Stimulated activated CD4-positive, alpha-beta T cell treated with anti-CD3 and anti-CD28 coated beads, TNF-alpha, amount 100 ng/mL, for 1 hour (primary cell): ENCODE data around the gene TMEM184C.

Experiments
- DNase-seq, 3 donors: peaks; one replicate each; pipeline ENCODE4 v3.0.0-alpha.2; 2020; ENCODE audit warnings: low read depth in 3 of 3, low spot score in 1 of 3

Gene TMEM184C

GRCh38 chr4:147648656-147649055, 31.5 kb downstream of the TMEM184C start:
- no peak for DNase-seq

DNA sequence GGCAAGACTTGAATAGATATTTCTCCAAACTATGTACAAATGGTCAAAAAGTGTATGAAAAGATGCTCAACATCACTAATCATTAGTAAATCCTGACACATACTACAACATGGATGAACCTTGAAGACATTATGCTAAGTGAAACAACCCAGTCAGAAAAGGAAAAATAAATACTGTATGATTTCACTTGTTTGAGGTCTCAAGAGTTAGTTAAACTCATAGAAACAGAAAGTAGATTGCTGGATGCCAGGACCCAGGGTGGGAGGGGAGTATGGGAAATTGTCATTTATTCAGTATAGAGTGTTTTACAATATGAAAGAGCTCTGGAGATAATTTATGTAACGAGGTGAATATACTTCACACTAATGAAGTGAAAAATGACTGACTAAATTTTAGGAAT, 34.4 kb downstream of the TMEM184C start:
- no peak for DNase-seq

DNA sequence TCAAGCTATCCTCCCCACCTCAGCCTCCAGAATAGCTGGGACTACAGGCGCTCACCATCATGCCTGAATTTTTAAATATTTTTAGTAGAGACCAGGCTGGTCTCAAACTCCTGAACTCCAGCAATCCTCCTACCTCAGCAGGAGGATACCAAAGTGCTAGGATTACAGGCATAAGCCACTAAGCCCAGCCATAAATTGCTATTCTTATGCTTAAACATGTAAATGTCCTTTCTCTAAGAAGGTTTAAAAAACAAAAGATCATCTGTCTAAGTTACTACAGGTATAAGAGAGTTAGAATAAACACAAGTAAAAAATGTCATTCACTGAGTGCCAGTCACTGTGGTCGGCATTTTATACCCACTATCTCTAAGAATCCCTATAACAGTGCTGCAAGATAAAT, 38.4 kb downstream of the TMEM184C start:
- DNase-seq, result no peak

DNA sequence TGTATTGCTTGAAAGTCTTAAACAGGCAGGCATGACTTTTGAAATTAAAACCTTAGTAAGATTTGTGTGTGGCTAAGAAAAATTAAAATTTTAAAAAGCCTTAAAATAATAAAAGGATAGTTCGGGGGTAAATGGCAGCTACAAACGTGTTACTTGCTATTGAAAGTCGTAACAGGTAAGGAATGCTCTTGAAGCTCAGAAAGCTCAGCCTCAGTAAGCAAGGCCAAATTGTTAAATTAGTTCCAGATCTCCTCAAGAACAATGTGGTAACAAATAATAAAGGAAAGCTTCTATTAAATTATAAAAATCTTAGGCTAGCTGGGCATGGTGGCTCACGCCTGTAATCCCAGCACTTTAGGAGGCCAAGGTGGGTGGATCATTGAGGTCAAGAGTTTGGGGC, 41.3 kb downstream of the TMEM184C start:
- DNase-seq, result no peak

DNA sequence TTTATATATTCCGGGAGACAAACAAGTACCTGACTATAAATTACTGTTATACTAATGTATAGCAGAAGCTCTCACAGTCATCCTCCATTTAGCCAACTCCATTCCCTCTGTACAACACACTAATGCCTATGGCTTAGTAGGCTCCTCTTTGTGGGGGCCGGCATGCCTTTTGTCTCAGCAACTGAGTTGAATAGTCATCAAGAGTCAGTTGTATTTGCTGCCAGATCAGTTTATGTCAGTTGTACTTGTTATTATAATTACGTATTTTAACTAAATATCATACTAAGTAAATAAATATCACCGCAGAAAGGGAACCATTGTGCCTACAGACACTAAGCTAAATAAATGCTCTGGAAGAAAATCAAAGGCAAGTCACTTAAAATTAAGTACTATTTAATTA, 56.9 kb downstream of the TMEM184C start:
- no peak for DNase-seq

DNA sequence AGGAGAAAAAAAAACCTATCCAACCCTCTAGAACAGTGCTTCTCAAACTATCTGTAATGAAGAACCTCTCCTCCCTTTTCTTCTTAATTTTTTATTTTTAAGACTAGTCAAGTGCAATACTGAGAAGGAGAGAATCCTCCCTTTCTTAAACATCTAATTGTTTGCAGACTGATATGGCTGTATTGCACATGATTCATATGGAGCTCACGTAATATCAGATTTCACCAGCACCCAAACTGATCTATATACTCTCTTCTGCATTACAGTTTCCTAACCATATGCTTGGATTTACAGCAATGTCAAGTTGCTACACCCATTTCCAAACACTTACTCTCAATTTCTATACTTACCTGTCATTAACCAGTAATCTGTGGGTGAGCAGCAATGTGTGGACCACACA, 57.3 kb downstream of the TMEM184C start:
- no peak for DNase-seq

DNA sequence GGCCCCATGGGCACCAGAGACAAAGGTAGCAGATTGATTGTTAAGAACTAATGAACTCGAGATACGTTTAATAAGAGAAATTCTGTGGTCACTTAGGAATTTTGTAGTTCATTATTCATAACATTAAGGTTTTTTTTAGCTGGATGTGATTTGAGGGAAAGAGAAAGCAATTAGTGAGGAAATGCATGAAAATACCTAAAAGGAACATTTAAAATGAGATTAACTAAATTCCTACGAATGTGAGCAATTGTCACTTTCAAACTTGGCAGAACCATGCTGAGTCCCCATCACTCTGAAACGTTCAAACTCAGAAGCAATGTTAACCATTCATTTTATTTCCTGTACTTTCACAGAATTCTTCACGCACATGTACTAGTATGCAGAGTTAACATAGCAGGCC, 60.9 kb downstream of the TMEM184C start:
- no peak for DNase-seq

DNA sequence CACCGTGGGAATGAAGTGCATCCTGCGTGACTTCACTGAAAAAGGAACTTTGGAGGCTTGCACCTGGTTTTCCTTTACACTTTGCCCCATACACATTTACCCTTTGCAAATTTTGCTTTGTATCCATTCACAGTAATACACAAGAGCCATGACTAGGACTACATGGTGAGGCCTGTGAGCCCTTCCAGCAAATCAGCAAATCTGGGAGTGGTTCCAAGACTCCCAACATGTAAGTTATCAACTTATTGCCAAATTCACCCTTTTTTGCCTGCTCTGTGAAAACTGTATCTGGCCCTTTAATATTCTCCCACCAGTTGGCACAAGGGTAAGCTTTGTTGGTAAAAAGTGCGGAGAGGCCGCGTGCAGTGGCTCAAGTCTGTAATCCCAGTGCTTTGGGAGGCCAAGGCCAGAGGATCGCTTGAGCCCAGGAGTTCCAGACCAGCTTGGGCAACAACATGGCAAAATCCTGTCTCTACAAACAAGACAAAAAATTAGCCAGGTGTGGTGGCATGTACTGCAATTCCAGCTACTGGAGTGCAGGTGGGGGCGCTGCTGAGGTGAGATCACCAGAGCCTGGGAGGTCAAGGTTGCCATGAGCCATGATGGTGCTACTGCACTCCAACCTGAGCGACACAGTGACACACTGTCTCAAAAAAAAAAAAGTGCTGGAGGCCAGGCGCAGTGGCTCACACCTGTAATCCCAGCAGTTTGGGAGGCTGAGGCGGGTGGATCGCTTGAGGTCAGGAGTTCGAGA, 61.8 kb downstream of the TMEM184C start:
- DNase-seq, result no peak

DNA sequence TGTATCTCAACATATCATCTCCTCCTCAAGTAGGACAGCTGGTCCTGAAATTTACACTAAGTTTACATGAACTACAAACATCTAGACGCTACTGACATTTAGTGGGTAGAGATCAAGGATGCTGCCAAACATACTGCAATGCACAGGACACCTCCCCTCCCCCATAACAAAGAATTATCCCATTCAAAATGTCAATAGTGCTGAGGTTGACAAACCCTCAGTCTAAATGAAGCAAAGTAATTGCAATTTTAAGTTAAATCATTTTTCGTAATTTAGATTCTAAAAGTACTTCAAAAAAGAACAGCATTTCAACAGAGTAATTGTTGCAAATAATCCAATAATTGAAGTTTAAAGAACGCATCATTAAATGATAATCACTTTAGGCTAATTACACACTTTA, 65.6 kb downstream of the TMEM184C start:
- no peak for DNase-seq

- no peak for DNase-seq
Observed at GRCh38 chr4:147683188-147683591, 66.0 kb downstream of the TMEM184C start.

GRCh38 chr4:147683717-147684700, 66.8 kb downstream of the TMEM184C start, which contains the start of gene PRMT9:
Gene PRMT9 (minus strand): TSS chr4:147684163. CDS start chr4:147683987, 176 bp downstream.
- peak; percentile 59 to 82 (median 67) for DNase-seq

DNA sequence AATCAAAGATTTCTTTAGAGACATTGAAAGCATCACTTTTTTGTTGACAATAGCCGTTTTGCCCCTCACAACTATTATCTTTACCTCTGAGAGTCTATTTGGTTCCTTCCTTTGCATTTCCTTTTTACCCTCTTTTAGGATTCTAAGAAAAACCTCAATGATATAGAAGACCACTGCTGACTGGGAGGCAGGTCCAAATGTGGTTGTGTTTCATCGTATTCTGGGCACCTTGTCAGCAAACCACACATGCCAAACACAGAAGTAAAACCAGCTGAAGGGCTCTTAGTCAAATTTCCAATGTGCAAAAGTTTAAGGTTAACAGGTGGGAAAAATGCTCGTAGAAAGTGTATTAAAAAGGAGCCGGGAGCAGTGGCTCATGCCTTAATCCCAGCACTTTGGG, 71.9 kb downstream of the TMEM184C start:
- no peak for DNase-seq

- no peak for DNase-seq
Observed at GRCh38 chr4:147691820-147692219, 74.6 kb downstream of the TMEM184C start.

DNA sequence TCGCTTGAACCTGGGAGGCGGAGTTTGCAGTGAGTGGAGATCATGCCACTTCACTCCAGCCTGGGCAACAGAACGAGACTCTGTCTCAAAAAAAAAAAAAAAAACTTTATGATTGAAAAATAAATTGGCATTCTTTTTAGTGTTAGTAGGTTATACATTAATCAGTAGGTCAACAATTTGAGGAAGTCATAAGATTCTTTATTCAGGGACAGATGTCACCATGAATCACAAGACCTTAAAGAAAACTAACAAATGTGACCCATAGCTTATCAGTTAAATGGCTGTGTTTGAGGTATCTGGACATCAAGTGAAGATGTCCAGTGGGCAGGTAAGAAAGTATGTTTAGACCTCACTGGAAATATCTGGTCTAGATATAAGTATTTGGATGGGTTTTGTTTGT, 76.0 kb downstream of the TMEM184C start:
- DNase-seq, result no peak

DNA sequence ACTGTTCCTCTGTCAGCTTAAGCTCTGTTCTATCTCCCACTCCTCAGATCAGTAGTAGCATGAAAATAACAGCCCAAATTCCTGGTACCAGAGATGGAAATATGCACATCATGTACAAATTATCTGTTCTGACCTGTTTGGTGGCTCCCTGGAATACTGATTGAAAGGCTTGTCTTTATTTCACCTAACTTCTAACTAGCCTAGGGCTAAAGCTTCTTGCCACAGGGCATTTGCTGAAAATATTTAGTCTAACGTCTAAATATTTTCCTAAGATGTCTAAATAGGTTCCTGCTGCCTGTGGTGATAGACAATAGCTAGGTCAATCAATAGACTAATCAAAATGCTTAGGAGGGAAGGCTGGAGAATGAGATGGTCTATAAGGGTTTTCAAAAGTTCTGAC, 79.7 kb downstream of the TMEM184C start:
- no peak for DNase-seq

DNA sequence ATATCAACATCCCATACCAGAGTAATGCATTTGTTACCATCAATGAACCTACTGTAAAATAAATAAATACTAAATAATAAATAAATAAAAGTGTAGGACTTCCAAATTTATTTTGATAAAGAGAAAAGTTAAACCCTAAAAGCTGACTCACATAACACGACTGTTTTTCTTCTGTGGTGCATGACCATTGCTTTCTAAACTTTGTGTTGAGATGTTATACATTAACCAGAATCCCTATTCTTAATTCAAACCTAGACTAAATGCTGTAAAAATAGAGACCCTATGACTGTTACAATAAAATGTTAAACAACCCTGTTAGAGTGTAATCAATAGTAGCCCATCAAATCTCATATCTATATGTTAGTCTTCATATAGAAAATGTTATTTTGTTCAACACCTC, 87.6 kb downstream of the TMEM184C start:
- no peak for DNase-seq

GRCh38 chr4:147707892-147708672, 90.9 kb downstream of the TMEM184C start:
- DNase-seq, result peak in 1 of 3 donors; percentile 21

GRCh38 chr4:147709999-147710398, 92.8 kb downstream of the TMEM184C start:
- no peak for DNase-seq

DNA sequence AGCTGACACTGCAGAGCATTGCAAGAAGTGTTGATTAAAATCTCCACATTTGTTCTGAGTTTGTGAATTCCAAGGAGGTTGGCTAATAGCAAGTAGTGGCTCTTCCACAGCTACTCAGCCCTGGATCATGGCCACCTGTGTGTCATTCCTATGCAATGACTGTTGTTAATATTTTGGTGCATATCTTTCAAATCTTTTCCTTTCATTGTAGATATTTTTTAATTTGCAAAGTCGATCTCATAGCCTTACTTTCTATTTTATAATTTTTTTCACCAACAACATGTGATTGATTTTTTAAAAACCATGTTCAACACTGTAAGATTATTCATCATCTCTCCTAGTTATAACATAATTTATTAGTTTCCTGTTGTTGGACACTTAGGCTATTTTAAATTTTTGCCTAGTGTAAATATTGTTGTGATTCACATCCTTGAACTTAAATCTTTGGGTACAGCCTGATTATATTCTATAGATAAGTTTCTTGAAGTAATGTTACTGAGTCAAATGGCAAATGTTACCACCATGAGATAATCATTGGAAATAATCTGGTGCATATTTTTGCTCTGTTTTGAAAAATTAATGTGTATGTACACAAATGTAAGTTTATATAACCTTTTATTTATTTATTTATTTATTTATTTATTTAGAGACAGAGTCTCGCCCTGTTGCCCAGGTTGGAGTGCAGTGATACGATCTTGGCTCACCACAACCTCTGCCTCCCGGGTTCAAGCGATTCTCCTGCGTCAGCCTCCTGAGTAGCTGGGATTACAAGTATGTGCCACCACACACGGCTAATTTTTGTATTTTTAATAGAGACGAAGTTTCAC, 97.6 kb downstream of the TMEM184C start:
- no peak for DNase-seq

- no peak for DNase-seq
Observed at GRCh38 chr4:147717878-147718277, 100.7 kb downstream of the TMEM184C start.
